ENCODE measurements around the gene PARD3. TPM values are rescaled to one million over a fixed set of nuclear protein-coding genes. Genes with fewer than 3 reads are reported as not detected.

PARD3 gene
- polyA plus RNA-seq, 3 donors = 0.51 TPM; not detected in 2

- Histone ChIP-seq H3K9ac (ENCODE audit: insufficient read depth, low read length, poor library complexity, severe bottlenecking) (no peak overlapping the region), H4K20me1 (ENCODE audit: insufficient read depth, low read length) (no peaks in the 10 kb centered on the region), H3K4me1 (ENCODE audit: control insufficient read depth in 1 of 2, insufficient read depth in 2 of 2, low read length in 2 of 2) (no peaks in the 10 kb centered on the region), H3K9me3 (replicated peaks in 1 of 2; ENCODE audit: control insufficient read depth in 1 of 2, insufficient read depth in 1 of 2, low read length in 2 of 2) (peaks cover 0 to 3% of the 10 kb centered on the region in 2 donors), H3K36me3 (replicated peaks in 1 of 2; ENCODE audit: control insufficient read depth in 1 of 2, insufficient read depth in 2 of 2, low read length in 2 of 2) (no peaks in the 10 kb centered on the region), H3K4me2 (replicated peaks; ENCODE audit: extremely low read depth, low read length, poor library complexity, severe bottlenecking) (no peak overlapping the region), H3K4me3 (replicated peaks in 1 of 3; ENCODE audit: low read depth in 2 of 3, low read length in 3 of 3) (no peak overlapping the region), H3K79me2 (ENCODE audit: insufficient read depth, low read length) (no peaks in the 10 kb centered on the region), H3K27me3 (ENCODE audit: control insufficient read depth in 2 of 2, insufficient read depth in 2 of 2, low read length in 2 of 2) (no peaks in the 10 kb centered on the region), H3K27ac (ENCODE audit: low read depth in 1 of 2, low read length in 2 of 2) (no peak overlapping the region), H2AFZ (ENCODE audit: insufficient read depth, low read depth, low read length, poor library complexity, severe bottlenecking) (no peak overlapping the region)
- Mint-ChIP-seq H3K27me3 (ENCODE audit: low read depth in 3 of 3) (peaks cover 0 to 3% (median 0%) of the 10 kb centered on the region in 3 donors), H3K27ac (no peak overlapping the region), H3K4me3 (no peak overlapping the region), H3K36me3 (no peaks in the 10 kb centered on the region), H3K4me1 (no peaks in the 10 kb centered on the region), H3K9me3 (peaks cover 2 to 10% (median 4%) of the 10 kb centered on the region in 7 donors)
- no peak for DNase-seq
- 83% methylated on average over 3 of the region's 6 CpGs for WGBS (ENCODE audit: insufficient coverage)
- intact Hi-C loops (cut with micrococcal nuclease) = no loop called here
- TF ChIP-seq, protein P1, sequence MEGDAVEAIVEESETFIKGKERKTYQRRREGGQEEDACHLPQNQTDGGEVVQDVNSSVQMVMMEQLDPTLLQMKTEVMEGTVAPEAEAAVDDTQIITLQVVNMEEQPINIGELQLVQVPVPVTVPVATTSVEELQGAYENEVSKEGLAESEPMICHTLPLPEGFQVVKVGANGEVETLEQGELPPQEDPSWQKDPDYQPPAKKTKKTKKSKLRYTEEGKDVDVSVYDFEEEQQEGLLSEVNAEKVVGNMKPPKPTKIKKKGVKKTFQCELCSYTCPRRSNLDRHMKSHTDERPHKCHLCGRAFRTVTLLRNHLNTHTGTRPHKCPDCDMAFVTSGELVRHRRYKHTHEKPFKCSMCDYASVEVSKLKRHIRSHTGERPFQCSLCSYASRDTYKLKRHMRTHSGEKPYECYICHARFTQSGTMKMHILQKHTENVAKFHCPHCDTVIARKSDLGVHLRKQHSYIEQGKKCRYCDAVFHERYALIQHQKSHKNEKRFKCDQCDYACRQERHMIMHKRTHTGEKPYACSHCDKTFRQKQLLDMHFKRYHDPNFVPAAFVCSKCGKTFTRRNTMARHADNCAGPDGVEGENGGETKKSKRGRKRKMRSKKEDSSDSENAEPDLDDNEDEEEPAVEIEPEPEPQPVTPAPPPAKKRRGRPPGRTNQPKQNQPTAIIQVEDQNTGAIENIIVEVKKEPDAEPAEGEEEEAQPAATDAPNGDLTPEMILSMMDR (IDR thresholded peaks at IDR 0.05) = no peak
These were observed 509.9 kb downstream of the PARD3 start for GRCh38 chr10:34305189-34305588.

DNA sequence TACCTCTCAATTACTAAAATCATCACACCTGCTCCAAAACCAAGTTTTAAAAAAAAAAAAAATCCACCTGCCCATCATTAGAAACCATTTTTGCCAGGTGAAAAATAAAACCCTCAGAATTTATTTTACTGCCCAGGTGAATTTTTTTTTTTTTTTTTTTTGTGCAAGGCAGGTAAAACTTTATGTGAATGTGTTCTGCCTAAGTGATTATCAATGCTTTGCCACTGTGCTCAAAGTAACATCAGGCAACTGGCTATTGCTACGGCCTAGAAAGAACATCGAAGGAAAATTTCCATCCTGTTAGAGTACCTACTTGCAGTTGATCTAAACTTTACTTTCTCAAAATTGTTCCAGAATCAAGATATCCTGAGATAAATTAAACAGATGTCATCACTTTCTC, 512.1 kb downstream of the PARD3 start:
- no peaks in the 10 kb centered on the region for H3K4me1 ChIP-seq (ENCODE audit: control insufficient read depth in 1 of 2, insufficient read depth in 2 of 2, low read length in 2 of 2)
- H3K4me3 ChIP-seq (replicated peaks in 1 of 3; ENCODE audit: low read depth in 2 of 3, low read length in 3 of 3) = no peak overlapping the region
- Mint-ChIP-seq H3K4me1 (no peaks in the 10 kb centered on the region), H3K4me3 (no peak overlapping the region), H3K36me3 (no peaks in the 10 kb centered on the region), H3K27ac (no peak overlapping the region), H3K27me3 (ENCODE audit: low read depth in 3 of 3) (peaks cover 0 to 3% (median 0%) of the 10 kb centered on the region in 3 donors), H3K9me3 (peaks cover 0 to 8% (median 3%) of the 10 kb centered on the region in 7 donors)
- H3K9ac ChIP-seq (ENCODE audit: insufficient read depth, low read length, poor library complexity, severe bottlenecking) = no peak overlapping the region
- intact Hi-C loops (cut with micrococcal nuclease) = no loop called here
- H3K27me3 ChIP-seq (ENCODE audit: control insufficient read depth in 2 of 2, insufficient read depth in 2 of 2, low read length in 2 of 2) = no peaks in the 10 kb centered on the region
- WGBS (ENCODE audit: insufficient coverage) = no CpG with 5 or more reads among the region's 2 CpGs
- TF ChIP-seq, protein P1 (IDR thresholded peaks at IDR 0.05) = no peak
- no peaks in the 10 kb centered on the region for H3K79me2 ChIP-seq (ENCODE audit: insufficient read depth, low read length)
- DNase-seq = no peak
- H3K36me3 ChIP-seq (replicated peaks in 1 of 2; ENCODE audit: control insufficient read depth in 1 of 2, insufficient read depth in 2 of 2, low read length in 2 of 2) = no peaks in the 10 kb centered on the region
- peaks cover 0 to 3% of the 10 kb centered on the region in 2 donors for H3K9me3 ChIP-seq (replicated peaks in 1 of 2; ENCODE audit: control insufficient read depth in 1 of 2, insufficient read depth in 1 of 2, low read length in 2 of 2)
- no peak overlapping the region for H3K27ac ChIP-seq (ENCODE audit: low read depth in 1 of 2, low read length in 2 of 2)
- no peak overlapping the region for H2AFZ ChIP-seq (ENCODE audit: insufficient read depth, low read depth, low read length, poor library complexity, severe bottlenecking)
- no peaks in the 10 kb centered on the region for H4K20me1 ChIP-seq (ENCODE audit: insufficient read depth, low read length)
- no peak overlapping the region for H3K4me2 ChIP-seq (replicated peaks; ENCODE audit: extremely low read depth, low read length, poor library complexity, severe bottlenecking)

Data from CD14-positive monocyte (primary cell).